ENCODE results near the gene TSHZ3. TPM values are rescaled to one million over a fixed set of nuclear protein-coding genes. Genes with fewer than 3 reads are reported as not detected.

The TSHZ3 gene
- total RNA-seq, 1 experiment from 2014 or later: 3.2 TPM

DNA sequence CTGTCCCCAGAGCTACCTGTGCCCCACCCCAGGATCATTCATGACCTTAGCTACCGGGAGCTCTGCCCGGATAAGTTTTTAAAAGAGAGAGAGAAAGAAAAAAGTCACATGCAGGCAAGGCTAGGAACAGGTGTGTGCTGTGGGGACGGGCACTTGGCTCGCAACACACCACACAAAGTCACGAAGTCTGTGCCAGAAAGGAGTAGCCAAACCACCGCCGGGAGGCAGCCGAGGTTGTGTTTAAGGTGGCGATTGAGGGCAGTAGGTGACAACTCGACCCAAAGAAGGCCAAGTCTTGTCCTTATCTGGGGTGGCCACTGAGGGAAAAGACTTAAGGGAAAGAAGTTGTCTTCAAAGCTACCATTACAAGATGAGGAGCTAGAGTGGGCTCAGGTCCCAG lies 4.6 kb upstream of the TSHZ3 start:
- peak; percentile 70 for DNase-seq
- Mint-ChIP-seq H3K4me1 (peaks cover 53 to 54% of the 10 kb centered on the region in 2 experiments), H3K27ac (no peak overlapping the region), H3K36me3 (ENCODE audit: insufficient read depth in 1 of 3, low read depth in 3 of 3) (no peaks in the 10 kb centered on the region; a peak in 1 of 7 replicates), H3K27me3 (ENCODE audit: low read depth) (peaks cover 71% of the 10 kb centered on the region), H3K4me3 (peak overlapping the region; percentile 46 to 90), H3K9me3 (no peaks in the 10 kb centered on the region; a peak in 2 of 5 replicates)
- H4K20me1 ChIP-seq (ENCODE audit: control insufficient read depth, insufficient read depth, insufficient read length): peaks cover 2% of the 10 kb centered on the region
- H4K5ac ChIP-seq (ENCODE audit: insufficient read length, low read depth, low read length): no peak overlapping the region
- WGBS (ENCODE audit: extremely low coverage, insufficient read length, low lambda C conversion rate): no CpG with 5 or more reads among the region's 10 CpGs
- H3K27ac ChIP-seq (ENCODE audit: insufficient read length, low read depth, low read length): no peak overlapping the region
- H2BK15ac ChIP-seq (ENCODE audit: low read depth, low read length): no peak overlapping the region
- H2BK120ac ChIP-seq (ENCODE audit: low read depth, low read length, poor library complexity, severe bottlenecking): no peak overlapping the region
- no peaks in the 10 kb centered on the region for H3K79me1 ChIP-seq (ENCODE audit: insufficient read depth, low read depth, low read length, poor library complexity, severe bottlenecking)
- no peak overlapping the region for H3K4ac ChIP-seq (ENCODE audit: low read depth, low read length)
- no peak overlapping the region for H4K91ac ChIP-seq (ENCODE audit: insufficient read length, low read depth, low read length)
- TF ChIP-seq, protein P1, sequence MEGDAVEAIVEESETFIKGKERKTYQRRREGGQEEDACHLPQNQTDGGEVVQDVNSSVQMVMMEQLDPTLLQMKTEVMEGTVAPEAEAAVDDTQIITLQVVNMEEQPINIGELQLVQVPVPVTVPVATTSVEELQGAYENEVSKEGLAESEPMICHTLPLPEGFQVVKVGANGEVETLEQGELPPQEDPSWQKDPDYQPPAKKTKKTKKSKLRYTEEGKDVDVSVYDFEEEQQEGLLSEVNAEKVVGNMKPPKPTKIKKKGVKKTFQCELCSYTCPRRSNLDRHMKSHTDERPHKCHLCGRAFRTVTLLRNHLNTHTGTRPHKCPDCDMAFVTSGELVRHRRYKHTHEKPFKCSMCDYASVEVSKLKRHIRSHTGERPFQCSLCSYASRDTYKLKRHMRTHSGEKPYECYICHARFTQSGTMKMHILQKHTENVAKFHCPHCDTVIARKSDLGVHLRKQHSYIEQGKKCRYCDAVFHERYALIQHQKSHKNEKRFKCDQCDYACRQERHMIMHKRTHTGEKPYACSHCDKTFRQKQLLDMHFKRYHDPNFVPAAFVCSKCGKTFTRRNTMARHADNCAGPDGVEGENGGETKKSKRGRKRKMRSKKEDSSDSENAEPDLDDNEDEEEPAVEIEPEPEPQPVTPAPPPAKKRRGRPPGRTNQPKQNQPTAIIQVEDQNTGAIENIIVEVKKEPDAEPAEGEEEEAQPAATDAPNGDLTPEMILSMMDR (conservative IDR thresholded peaks at IDR 0.05): peak; percentile 46; the same call in 2 of the 3 replicates
- H2BK20ac ChIP-seq (ENCODE audit: low read depth, low read length, poor library complexity, severe bottlenecking): no peak overlapping the region
- H3K9ac ChIP-seq (ENCODE audit: extremely low read depth, insufficient read length, low read length): no peak overlapping the region
- peak overlapping the region; percentile 94 for H3K4me2 ChIP-seq (ENCODE audit: insufficient read depth, insufficient read length, low read length)
- H2BK12ac ChIP-seq (ENCODE audit: insufficient read length, low read depth, low read length): no peak overlapping the region
- no peak overlapping the region for H3K56ac ChIP-seq (ENCODE audit: insufficient read length, low read depth, low read length)
- H3K18ac ChIP-seq (ENCODE audit: insufficient read length, low read depth, low read length): no peak overlapping the region
- H4K8ac ChIP-seq (replicated peaks; ENCODE audit: insufficient read length, low read depth, low read length): no peak overlapping the region
- no peaks in the 10 kb centered on the region for H3K79me2 ChIP-seq (ENCODE audit: insufficient read depth, low read length)
- H3K23me2 ChIP-seq (ENCODE audit: insufficient read length, low read depth, low read length, poor library complexity, severe bottlenecking): peaks cover 50% of the 10 kb centered on the region
- H3K27me3 ChIP-seq (ENCODE audit: insufficient read depth, low read length): peaks cover 40% of the 10 kb centered on the region
- H3K4me1 ChIP-seq (ENCODE audit: insufficient read depth, low read length): peaks cover 15% of the 10 kb centered on the region; the same call in 1 of the 2 replicates
- H2BK5ac ChIP-seq (ENCODE audit: insufficient read length, low read length): no peak overlapping the region
- no peak overlapping the region for H2AFZ ChIP-seq (ENCODE audit: low read length)
- H3K23ac ChIP-seq (ENCODE audit: insufficient read length, low read depth, low read length): no peak overlapping the region
- H2AK5ac ChIP-seq (ENCODE audit: insufficient read length, low read length): no peak overlapping the region
- H3K9me3 ChIP-seq (ENCODE audit: control insufficient read depth, low read depth, low read length): no peaks in the 10 kb centered on the region
- no peak overlapping the region for H3K14ac ChIP-seq (ENCODE audit: insufficient read depth, low read length)
- no peak overlapping the region for H3T11ph ChIP-seq (ENCODE audit: low read length)
